GM12891 (cell line): ENCODE data around the gene GRM7.

Source experiments
- DNase-seq: peaks from one replicate; pipeline ENCODE4 v3.0.0; 2011; ENCODE audit warnings: low spot score; ENCODE audit not compliant: insufficient read length
- FAIRE-seq: peaks from 2 replicates; lab custom pipeline; 2011; peaks lifted over from hg19 to GRCh38; lab: Jason Lieb, UNC
- PAX5 ChIP-seq: IDR thresholded peaks from 2 replicates; pipeline ENCODE4 v1.6.1; 2011; ENCODE audit warnings: low read length, moderate library complexity, mild to moderate bottlenecking; ENCODE audit not compliant: insufficient read depth, severe bottlenecking
- POLR2A ChIP-seq: IDR thresholded peaks from 2 replicates; pipeline ENCODE4 v1.6.1; 2011; ENCODE audit warnings: low read depth, low read length, control low read depth
- POLR2AphosphoS5 ChIP-seq: IDR thresholded peaks from 2 replicates; pipeline ENCODE4 v1.6.1; 2011; ENCODE audit warnings: low read depth, low read length, control low read depth
- POU2F2 ChIP-seq: IDR thresholded peaks from 2 replicates; pipeline ENCODE4 v1.6.1; 2011; ENCODE audit warnings: low read depth, mild to moderate bottlenecking, control low read depth, low read length, moderate library complexity
- SPI1 ChIP-seq: IDR thresholded peaks from 2 replicates; pipeline ENCODE4 v1.6.1; 2011; ENCODE audit warnings: low read depth, low read length, control low read depth
- TAF1 ChIP-seq: IDR thresholded peaks from 2 replicates; pipeline ENCODE4 v1.6.1; 2011; ENCODE audit warnings: low read depth, low read length, control low read depth

The GRM7 gene

GRCh38 chr3:7397097-7397496 lies 536.2 kb downstream of the GRM7 start:
- FAIRE-seq (no peak), DNase-seq (no peak)
- TF ChIP-seq POU2F2 (no peak), PAX5 (no peak), POLR2A (no peak), POLR2AphosphoS5 (no peak)

- TF ChIP-seq SPI1 (no peak), POU2F2 (no peak), TAF1 (no peak), PAX5 (no peak), POLR2A (no peak), POLR2AphosphoS5 (no peak)
- DNase-seq: no peak
- no peak for FAIRE-seq
Observed at GRCh38 chr3:7400360-7400759, 539.4 kb downstream of the GRM7 start.

- FAIRE-seq (no peak), DNase-seq (no peak)
- TF ChIP-seq POLR2AphosphoS5: no peak
- no peak for TF ChIP-seq SPI1
- TF ChIP-seq TAF1: no peak
- TF ChIP-seq PAX5: no peak
- TF ChIP-seq POU2F2: no peak
- TF ChIP-seq POLR2A: no peak
Observed at GRCh38 chr3:7401418-7401817, 540.5 kb downstream of the GRM7 start.

- no peak for DNase-seq
- TF ChIP-seq POLR2AphosphoS5 (no peak), POLR2A (no peak), POU2F2 (no peak), PAX5 (no peak), TAF1 (no peak), SPI1 (no peak)
- no peak for FAIRE-seq
Observed at GRCh38 chr3:7407107-7407506, 546.2 kb downstream of the GRM7 start.

GRCh38 chr3:7410782-7411181 lies 549.9 kb downstream of the GRM7 start:
- DNase-seq (no peak), FAIRE-seq (no peak)
- TF ChIP-seq SPI1 (no peak), POU2F2 (no peak), PAX5 (no peak), POLR2AphosphoS5 (no peak), POLR2A (no peak), TAF1 (no peak)

GRCh38 chr3:7421065-7421464 lies 560.1 kb downstream of the GRM7 start:
- no peak for FAIRE-seq
- TF ChIP-seq SPI1: no peak
- TF ChIP-seq POLR2AphosphoS5: no peak
- TF ChIP-seq POU2F2: no peak
- no peak for TF ChIP-seq POLR2A
- TF ChIP-seq TAF1: no peak
- TF ChIP-seq PAX5: no peak
- DNase-seq: no peak

GRCh38 chr3:7423036-7423435 lies 562.1 kb downstream of the GRM7 start:
- TF ChIP-seq POU2F2 (no peak), TAF1 (no peak), PAX5 (no peak), POLR2AphosphoS5 (no peak), POLR2A (no peak), SPI1 (no peak)
- FAIRE-seq (no peak), DNase-seq (no peak)

GRCh38 chr3:7423995-7424394 lies 563.1 kb downstream of the GRM7 start:
- FAIRE-seq (no peak), DNase-seq (no peak)
- TF ChIP-seq SPI1 (no peak), POLR2A (no peak), PAX5 (no peak), POU2F2 (no peak)

- no peak for FAIRE-seq
- no peak for TF ChIP-seq POLR2AphosphoS5
- no peak for TF ChIP-seq SPI1
- TF ChIP-seq POU2F2: no peak
- TF ChIP-seq PAX5: no peak
- TF ChIP-seq POLR2A: no peak
- TF ChIP-seq TAF1: no peak
- no peak for DNase-seq
Observed at GRCh38 chr3:7428206-7428718, 567.3 kb downstream of the GRM7 start.

- DNase-seq (no peak), FAIRE-seq (no peak)
- TF ChIP-seq POLR2AphosphoS5 (no peak), POU2F2 (no peak), PAX5 (no peak)
Observed at GRCh38 chr3:7432610-7433009, 571.7 kb downstream of the GRM7 start.

- FAIRE-seq (no peak), DNase-seq (no peak)
- no peak for TF ChIP-seq POLR2A
- TF ChIP-seq TAF1: no peak
- no peak for TF ChIP-seq POLR2AphosphoS5
- no peak for TF ChIP-seq SPI1
- TF ChIP-seq PAX5: no peak
- no peak for TF ChIP-seq POU2F2
Observed at GRCh38 chr3:7433073-7433472, 572.2 kb downstream of the GRM7 start.
